Peyer's patch (tissue), 4 donors: ENCODE data around the gene LCA5L. TPM values are rescaled to one million over a fixed set of nuclear protein-coding genes. Genes with fewer than 3 reads are reported as not detected.

Experiments
- DNase-seq, 3 donors: peaks; one replicate each; pipeline ENCODE4 v3.0.0-alpha.2; 2017 to 2019
- H3K27ac ChIP-seq, 4 donors: fragments of 200-600 bp; sonication (generic); one replicate each; pipeline ENCODE4 v1.5.1; 2016 to 2019
- H3K27me3 ChIP-seq, 2 donors: fragments of 200-600 bp; sonication (generic); one replicate each; pipeline ENCODE4 v1.5.1; 2019
- H3K36me3 ChIP-seq, 3 donors: fragments of 200-600 bp; sonication (generic); one replicate each; pipeline ENCODE4 v1.5.1; 2016 to 2019
- H3K4me1 ChIP-seq, 4 donors: fragments of 200-600 bp; sonication (generic); one replicate each; pipeline ENCODE4 v1.5.1; 2016 to 2019
- H3K4me3 ChIP-seq, 4 donors: fragments of 200-600 bp; sonication (generic); 1 replicate in 3 of 4; 2 replicates in 1 of 4; pipeline ENCODE4 v1.5.1; 2016 to 2019; ENCODE audit warnings: mild to moderate bottlenecking in 1 of 4
- H3K9me3 ChIP-seq, 4 donors: fragments of 200-600 bp; sonication (generic); one replicate each; pipeline ENCODE4 v1.5.1; 2016 to 2019; ENCODE audit warnings: mild to moderate bottlenecking in 1 of 4
- CTCF ChIP-seq, 6 experiments: fragments of 450-650 bp in 4 of 6; fragments of 200-600 bp in 2 of 6; sonication (generic) in 1 of 6; IDR thresholded peaks; one replicate each; pipeline ENCODE4 v1.5.1; 2017 to 2019; ENCODE audit warnings: antibody characterized with exemption in 6 of 6, mild to moderate bottlenecking in 3 of 6, moderate library complexity in 1 of 6
- POLR2A ChIP-seq, 2 donors: fragments of 450-650 bp; IDR thresholded peaks; one replicate each; pipeline ENCODE4 v1.5.1; 2017; ENCODE audit warnings: antibody characterized with exemption in 2 of 2, mild to moderate bottlenecking in 2 of 2, moderate library complexity in 2 of 2
- total RNA-seq, 4 donors: library from RNA; depleted of rRNA; stranded (reverse); fragments of >200 nt; gene quantifications; one replicate each; pipeline ENCODE4 v1.1.0, GENCODE V29; 2016

Gene LCA5L
- total RNA-seq, 4 donors from 2014 or later: 0.88 to 2.0 TPM; not detected in 2

DNA sequence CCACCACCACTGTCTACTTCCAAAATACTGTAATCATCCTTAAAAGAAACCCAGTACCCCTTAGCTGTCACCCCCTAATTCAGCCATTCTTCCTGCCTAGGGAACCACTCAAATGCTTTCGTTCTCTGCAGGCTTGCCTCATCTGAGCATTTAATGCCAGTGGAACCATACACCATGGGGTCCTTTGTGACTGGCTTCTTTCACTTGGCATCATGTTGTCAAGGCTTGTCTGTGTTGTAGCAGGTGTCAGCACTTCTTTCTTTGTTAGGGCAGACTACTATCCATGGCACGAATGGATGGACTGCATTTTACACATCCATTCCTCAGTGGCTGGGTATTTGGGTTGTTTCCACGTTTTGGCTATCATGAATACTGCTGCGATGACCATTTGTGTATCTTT lies 34.7 kb upstream of the LCA5L start:
- Histone ChIP-seq H3K4me1 (no peaks in the 10 kb centered on the region), H3K9me3 (no peaks in the 10 kb centered on the region), H3K27me3 (no peaks in the 10 kb centered on the region), H3K4me3 (no peak overlapping the region), H3K27ac (no peak overlapping the region), H3K36me3 (no peaks in the 10 kb centered on the region)
- TF ChIP-seq CTCF (IDR thresholded peaks at IDR 0.05): no peak
- no peak for TF ChIP-seq POLR2A (IDR thresholded peaks at IDR 0.05)
- DNase-seq: no peak

DNA sequence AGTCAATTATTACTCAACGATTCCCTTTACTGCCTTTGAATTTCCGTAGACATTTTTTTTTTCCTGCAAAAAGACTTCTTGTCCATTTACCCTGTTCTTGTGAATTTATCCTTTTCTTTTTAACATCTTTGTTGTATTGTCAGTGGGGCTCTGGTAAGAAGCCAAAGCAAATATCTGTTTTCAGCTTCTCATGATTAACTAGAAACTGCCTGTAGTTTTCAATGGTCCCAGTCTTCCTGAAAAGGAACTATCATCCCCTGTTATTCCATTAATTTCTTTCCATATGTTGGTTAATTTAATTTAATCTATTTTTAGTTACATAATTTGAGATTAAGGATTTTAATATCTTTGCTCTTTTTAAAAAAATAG lies 34.2 kb upstream of the LCA5L start:
- Histone ChIP-seq H3K27ac (no peak overlapping the region), H3K4me1 (no peaks in the 10 kb centered on the region), H3K4me3 (no peak overlapping the region), H3K9me3 (no peaks in the 10 kb centered on the region), H3K27me3 (no peaks in the 10 kb centered on the region), H3K36me3 (no peaks in the 10 kb centered on the region)
- no peak for TF ChIP-seq POLR2A (IDR thresholded peaks at IDR 0.05)
- TF ChIP-seq CTCF (IDR thresholded peaks at IDR 0.05): no peak
- no peak for DNase-seq

DNA sequence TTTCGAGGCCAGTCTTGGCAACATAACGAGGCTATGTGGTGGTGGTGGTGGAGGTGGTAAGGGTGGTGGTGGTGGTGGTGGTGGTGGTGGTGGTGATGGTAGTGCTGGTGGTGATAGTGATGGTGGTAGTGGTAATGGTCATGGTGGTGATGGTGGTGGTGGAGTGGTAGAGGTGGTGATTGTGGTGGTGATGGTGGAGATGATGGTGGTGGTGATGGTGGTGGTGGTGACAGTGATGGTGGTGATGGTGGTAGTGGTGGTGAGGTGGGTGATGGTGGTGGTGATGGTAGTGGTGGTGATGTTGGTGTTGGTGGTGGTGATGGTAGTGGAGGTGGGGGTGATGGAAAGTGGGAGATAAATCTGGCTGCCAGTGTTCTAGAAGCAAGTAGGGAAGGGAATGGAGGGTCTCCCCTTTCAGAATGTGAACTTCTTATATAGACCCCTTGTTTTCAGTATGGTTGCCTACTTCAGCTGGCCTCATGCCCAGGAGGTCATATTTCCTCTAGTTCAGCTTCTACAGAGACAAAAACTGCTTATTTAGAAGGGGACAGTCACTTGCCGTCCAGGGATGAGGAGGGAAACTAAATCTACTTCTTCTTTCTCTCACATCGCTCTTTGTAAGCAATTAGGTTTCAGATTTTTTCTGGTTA lies 33.7 kb upstream of the LCA5L start:
- no peak for TF ChIP-seq POLR2A (IDR thresholded peaks at IDR 0.05)
- TF ChIP-seq CTCF (IDR thresholded peaks at IDR 0.05): no peak
- DNase-seq: no peak
- Histone ChIP-seq H3K27me3 (no peaks in the 10 kb centered on the region), H3K27ac (no peak overlapping the region), H3K9me3 (no peaks in the 10 kb centered on the region), H3K4me1 (no peaks in the 10 kb centered on the region), H3K4me3 (no peak overlapping the region), H3K36me3 (no peaks in the 10 kb centered on the region)

- no peak for DNase-seq
- no peaks in the 10 kb centered on the region for H3K36me3 ChIP-seq
Observed at GRCh38 chr21:39474611-39475010, 29.0 kb upstream of the LCA5L start.

GRCh38 chr21:39472786-39473185 lies 27.2 kb upstream of the LCA5L start:
- H3K4me3 ChIP-seq: no peak overlapping the region
- no peaks in the 10 kb centered on the region for H3K36me3 ChIP-seq
- H3K4me1 ChIP-seq: no peaks in the 10 kb centered on the region
- H3K9me3 ChIP-seq: no peaks in the 10 kb centered on the region
- no peak overlapping the region for H3K27ac ChIP-seq
- no peaks in the 10 kb centered on the region for H3K27me3 ChIP-seq
- DNase-seq: no peak
- no peak for TF ChIP-seq POLR2A (IDR thresholded peaks at IDR 0.05)
- no peak for TF ChIP-seq CTCF (IDR thresholded peaks at IDR 0.05)

More at GRCh38 chr21:39474611-39475010, 29.0 kb upstream of the LCA5L start:
- Histone ChIP-seq H3K27me3 (no peaks in the 10 kb centered on the region), H3K4me3 (no peak overlapping the region), H3K9me3 (no peaks in the 10 kb centered on the region), H3K27ac (no peak overlapping the region), H3K4me1 (no peaks in the 10 kb centered on the region)
- TF ChIP-seq POLR2A (IDR thresholded peaks at IDR 0.05) (no peak), CTCF (IDR thresholded peaks at IDR 0.05) (no peak)

GRCh38 chr21:39471598-39471997 lies 26.0 kb upstream of the LCA5L start:
- Histone ChIP-seq H3K27ac (no peak overlapping the region), H3K4me1 (no peaks in the 10 kb centered on the region), H3K27me3 (no peaks in the 10 kb centered on the region), H3K36me3 (no peaks in the 10 kb centered on the region), H3K9me3 (no peaks in the 10 kb centered on the region), H3K4me3 (no peak overlapping the region)
- no peak for TF ChIP-seq POLR2A (IDR thresholded peaks at IDR 0.05)
- no peak for TF ChIP-seq CTCF (IDR thresholded peaks at IDR 0.05)
- no peak for DNase-seq
